HFFc6 (cell line): Measurements from ENCODE around the gene BAAT. TPM values are rescaled to one million over a fixed set of nuclear protein-coding genes. Genes with fewer than 3 reads are reported as not detected.

ENCODE experiments used
- DNase-seq: peaks from one replicate; pipeline ENCODE4 v3.0.0-alpha.2; 2018
- H3K27ac Mint-ChIP-seq: 2 replicates; pipeline ENCODE4 v1.8.0; 2020; ENCODE audit warnings: mild to moderate bottlenecking, mixed read lengths
- H3K27me3 Mint-ChIP-seq: 2 replicates; pipeline ENCODE4 v1.8.0; 2021; ENCODE audit warnings: mild to moderate bottlenecking, moderate library complexity, mixed read lengths; ENCODE audit not compliant: insufficient read depth
- H3K36me3 Mint-ChIP-seq: 2 replicates; pipeline ENCODE4 v1.8.0; 2021; ENCODE audit warnings: low read depth, mixed read lengths
- H3K4me1 Mint-ChIP-seq: 2 replicates; pipeline ENCODE4 v1.8.0; 2020; ENCODE audit warnings: low read depth, mixed read lengths
- H3K4me3 Mint-ChIP-seq: 2 replicates; pipeline ENCODE4 v1.8.0; 2020; ENCODE audit warnings: mild to moderate bottlenecking, moderate library complexity, mixed read lengths
- H3K9me3 Mint-ChIP-seq: 2 replicates; pipeline ENCODE4 v1.8.0; 2020; ENCODE audit warnings: mild to moderate bottlenecking, mixed read lengths
- CTCF ChIP-seq: fragments of 200-600 bp; sonication (generic); IDR thresholded peaks from 2 replicates; pipeline ENCODE4 v1.5.0; 2021; ENCODE audit warnings: antibody characterized with exemption, mild to moderate bottlenecking
- total RNA-seq, 6 experiments: library from RNA; stranded (reverse); fragmentation: NEBNext Ultra II Directional; extraction: Animal tissue kit (Norgen Biotek cat#: 25700); gene quantifications; 2 replicates in 1 of 6; 3 replicates in 5 of 6; pipeline ENCODE4 v1.2.3, GENCODE V29; 2021

BAAT gene
- total RNA-seq, 6 experiments from 2014 or later, result 0.08 TPM; not detected in 5

GRCh38 chr9:101326501-101326900, 58.3 kb downstream of the BAAT start:
- H3K36me3 Mint-ChIP-seq, result no peaks in the 10 kb centered on the region
- TF ChIP-seq CTCF, result no peak
- no peaks in the 10 kb centered on the region for H3K4me1 Mint-ChIP-seq
- peaks cover 5% of the 10 kb centered on the region for H3K27me3 Mint-ChIP-seq
- H3K9me3 Mint-ChIP-seq, result peaks cover 5% of the 10 kb centered on the region; the same call in 1 of the 2 replicates
- DNase-seq, result no peak
- no peak overlapping the region for H3K4me3 Mint-ChIP-seq
- no peak overlapping the region for H3K27ac Mint-ChIP-seq

GRCh38 chr9:101326035-101326434, 58.8 kb downstream of the BAAT start:
- no peak for TF ChIP-seq CTCF
- Mint-ChIP-seq H3K9me3 (peaks cover 5% of the 10 kb centered on the region; the same call in 1 of the 2 replicates), H3K4me3 (no peak overlapping the region), H3K27me3 (peaks cover 5% of the 10 kb centered on the region), H3K36me3 (no peaks in the 10 kb centered on the region), H3K27ac (no peak overlapping the region), H3K4me1 (no peaks in the 10 kb centered on the region)
- DNase-seq, result no peak

- Mint-ChIP-seq H3K27me3 (peaks cover 5% of the 10 kb centered on the region), H3K27ac (no peak overlapping the region), H3K4me1 (no peaks in the 10 kb centered on the region), H3K36me3 (no peaks in the 10 kb centered on the region), H3K4me3 (no peak overlapping the region), H3K9me3 (peaks cover 5% of the 10 kb centered on the region; the same call in 1 of the 2 replicates)
- TF ChIP-seq CTCF, result no peak
- no peak for DNase-seq
Observed at GRCh38 chr9:101325053-101325452, 59.8 kb downstream of the BAAT start.

GRCh38 chr9:101324245-101324804, 60.5 kb downstream of the BAAT start:
- Mint-ChIP-seq H3K9me3 (peaks cover 5% of the 10 kb centered on the region; the same call in 1 of the 2 replicates), H3K4me3 (no peak overlapping the region), H3K27me3 (peaks cover 5% of the 10 kb centered on the region), H3K27ac (no peak overlapping the region), H3K4me1 (no peaks in the 10 kb centered on the region), H3K36me3 (no peaks in the 10 kb centered on the region)
- no peak for TF ChIP-seq CTCF
- DNase-seq, result no peak

GRCh38 chr9:101323129-101323528, 61.7 kb downstream of the BAAT start:
- no peak for TF ChIP-seq CTCF
- no peak overlapping the region for H3K4me3 Mint-ChIP-seq
- no peak overlapping the region for H3K27ac Mint-ChIP-seq
- H3K27me3 Mint-ChIP-seq, result peaks cover 8% of the 10 kb centered on the region
- no peaks in the 10 kb centered on the region for H3K4me1 Mint-ChIP-seq
- H3K9me3 Mint-ChIP-seq, result peaks cover 5% of the 10 kb centered on the region; the same call in 1 of the 2 replicates
- H3K36me3 Mint-ChIP-seq, result no peaks in the 10 kb centered on the region
- no peak for DNase-seq
